NCI-H2196 treated with DMSO at 0.1 percent for 48 hours (cell line): ENCODE results near the gene ACTR3.
"Not testable (repeated sequence)": the region's sequence is repeated elsewhere in the genome, so short reads cannot be mapped to it uniquely, and the experiment has no call there.

ENCODE experiments used
- DNase-seq: peaks from one replicate; lab custom pipeline; 2025; ENCODE audit not compliant: unreplicated experiment; lab: John Stamatoyannopoulos, UW

ACTR3 gene

DNA sequence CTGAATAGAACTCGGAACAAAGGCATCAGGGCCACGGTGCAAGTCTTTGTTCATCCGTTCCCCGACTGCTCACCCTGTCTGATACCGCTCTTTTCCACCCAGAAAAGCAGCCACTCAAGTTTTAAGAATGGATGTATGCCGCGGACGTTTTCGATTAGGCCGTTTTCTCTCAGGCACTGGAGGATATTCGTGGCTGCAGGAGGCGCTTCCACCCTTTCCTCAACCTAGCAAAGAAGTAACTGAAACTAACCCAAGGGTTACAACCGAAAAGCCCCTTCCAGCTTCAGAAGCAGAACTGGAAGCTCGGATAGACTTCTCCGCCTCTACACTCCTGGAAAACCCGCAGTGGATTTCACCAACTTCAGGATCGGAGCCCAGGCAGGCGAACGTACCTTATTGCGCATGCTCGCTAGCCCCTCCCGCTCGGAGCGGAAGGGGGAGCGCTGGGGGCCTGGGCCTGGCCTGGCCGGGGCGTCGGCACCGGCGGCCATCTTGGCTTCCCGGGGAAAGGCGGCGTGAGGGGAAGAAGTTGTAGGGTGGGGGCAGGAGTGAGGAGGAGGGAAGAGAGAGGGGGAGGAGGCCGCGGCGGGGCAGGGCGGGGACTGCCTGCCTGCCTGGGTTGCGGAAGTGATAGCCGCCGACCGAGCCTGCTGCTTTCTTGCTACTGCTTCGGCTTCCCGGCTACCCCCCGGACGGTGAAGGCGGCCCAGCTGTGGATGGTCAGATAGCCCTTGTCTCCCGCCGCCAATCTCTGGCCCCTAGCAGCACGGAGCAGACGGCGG lies at the start of gene ACTR3:
TSS of gene ACTR3 (plus strand) at position 619 of the 782 bp plus-strand sequence. CDS start 191 bp downstream, outside the sequence.
- peak; percentile 97 for DNase-seq

- no peak for DNase-seq
Measured at GRCh38 chr2:113840518-113840917, 49.4 kb upstream of the ACTR3 start.

DNA sequence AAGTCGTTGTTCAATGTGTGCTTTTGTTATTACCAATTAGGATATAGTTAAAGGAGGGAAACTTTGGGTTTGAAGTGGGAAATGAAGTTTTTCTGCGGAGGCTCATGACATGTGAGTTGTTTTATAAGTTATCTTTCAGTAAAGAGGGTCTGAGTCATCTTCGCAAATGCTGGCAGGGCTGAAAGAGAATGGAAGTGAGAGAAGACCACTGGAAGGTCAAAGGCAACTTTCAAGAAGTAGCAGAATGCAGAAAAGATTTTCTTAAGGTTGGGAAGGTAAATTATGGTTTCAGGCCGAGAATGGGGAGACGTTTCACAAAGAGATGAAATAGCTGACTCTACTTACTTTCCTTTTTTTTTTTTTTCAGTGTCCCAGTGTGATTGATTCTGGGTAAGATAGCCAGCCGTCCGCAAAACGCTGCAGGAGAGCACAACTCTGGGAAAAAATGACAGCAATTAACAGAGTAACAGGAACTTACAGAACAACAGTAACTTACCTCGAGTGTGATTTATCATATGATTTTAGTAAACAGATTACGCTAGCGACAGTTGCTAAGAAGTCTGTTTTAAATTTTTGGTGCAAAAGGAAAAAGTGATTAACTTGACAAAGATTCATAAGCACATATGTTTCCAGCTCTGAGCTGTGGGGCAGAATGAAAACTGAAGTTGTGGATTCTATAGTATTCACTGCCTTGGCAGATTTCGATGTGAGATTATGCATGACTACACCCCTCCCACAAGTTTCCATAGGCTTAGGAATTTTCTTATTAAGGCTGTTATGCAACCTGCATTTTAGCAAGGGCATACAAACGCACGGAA lies 46.8 kb upstream of the ACTR3 start:
- DNase-seq = no peak

DNA sequence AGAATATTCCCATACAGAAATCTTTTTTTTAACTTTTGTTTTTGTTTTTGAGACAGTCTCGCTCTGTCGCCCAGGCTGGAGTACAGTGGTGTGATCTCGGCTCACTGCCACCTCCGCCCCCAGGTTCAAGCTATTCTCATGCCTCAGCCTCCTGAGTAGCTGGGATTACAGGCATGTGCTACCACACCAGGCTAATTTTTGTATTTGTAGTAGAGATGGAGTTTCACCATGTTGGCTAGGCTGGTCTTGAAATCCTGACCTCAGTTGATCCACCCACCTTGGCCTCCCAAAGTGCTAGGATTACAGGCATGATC lies 46.2 kb upstream of the ACTR3 start:
- DNase-seq = not testable (repeated sequence)

DNA sequence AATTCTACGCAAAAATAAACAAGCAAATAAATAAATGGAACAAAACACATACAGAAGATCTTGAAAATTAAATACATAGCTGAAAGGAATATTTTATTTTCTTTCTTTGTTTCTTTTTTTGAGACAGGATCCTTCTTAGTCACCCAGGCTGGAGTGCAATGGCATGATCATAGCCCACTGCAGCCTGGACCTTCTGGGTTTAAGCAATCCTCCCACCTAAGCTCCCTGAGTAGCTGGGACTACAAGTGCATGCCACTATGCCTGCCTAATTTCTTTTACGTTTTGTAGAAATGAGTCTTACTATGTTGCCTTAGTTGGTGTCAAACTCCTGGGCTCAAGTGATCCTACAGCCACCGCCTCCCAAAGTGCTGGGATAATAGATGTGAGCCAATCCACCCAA lies 44.6 kb upstream of the ACTR3 start:
- no peak for DNase-seq

DNA sequence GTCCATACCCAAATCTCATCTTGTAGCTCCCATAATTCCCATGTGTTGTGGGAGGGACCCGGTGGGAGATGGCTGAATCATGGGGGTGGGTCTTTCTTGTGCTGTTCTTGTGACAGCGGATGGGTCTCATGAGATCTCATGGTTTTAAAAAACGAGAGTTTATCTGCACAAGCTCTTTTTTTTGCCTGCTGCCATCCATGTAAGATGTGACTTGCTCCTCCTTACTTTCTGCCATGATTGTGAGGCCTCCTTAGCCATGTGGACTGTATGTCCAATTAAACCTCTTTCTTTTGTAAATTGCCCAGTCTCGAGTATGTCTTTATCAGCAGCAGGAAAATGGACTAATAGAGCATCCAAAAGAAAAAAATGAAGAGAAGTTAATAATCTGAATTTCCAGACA lies 44.1 kb upstream of the ACTR3 start:
- not testable (repeated sequence) for DNase-seq

GRCh38 chr2:113846429-113846828 lies 43.5 kb upstream of the ACTR3 start:
- no peak for DNase-seq

GRCh38 chr2:113847144-113847543 lies 42.7 kb upstream of the ACTR3 start:
- no peak for DNase-seq

- no peak for DNase-seq
Measured at GRCh38 chr2:113848758-113849415, 41.0 kb upstream of the ACTR3 start.

- no peak for DNase-seq
Measured at GRCh38 chr2:113850687-113851086, 39.2 kb upstream of the ACTR3 start.

DNA sequence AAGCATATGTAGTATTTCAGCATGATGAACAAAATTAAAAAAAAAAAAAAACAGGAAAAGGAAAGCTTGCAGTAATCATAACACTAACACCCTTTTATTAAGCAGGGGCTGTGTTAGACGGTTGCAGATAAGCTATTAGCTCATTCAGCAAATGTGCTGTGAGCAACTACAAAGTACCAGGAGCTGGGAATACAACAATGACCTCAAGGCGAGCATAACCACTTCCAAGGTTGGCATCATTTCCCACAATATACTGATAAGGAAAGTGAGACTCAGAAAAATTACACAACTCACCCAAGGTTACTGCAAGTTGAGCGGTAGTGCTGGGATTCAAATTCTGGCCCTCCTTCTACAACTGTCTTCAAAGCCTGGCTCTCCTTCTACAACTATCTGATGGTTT lies 38.2 kb upstream of the ACTR3 start:
- no peak for DNase-seq

DNA sequence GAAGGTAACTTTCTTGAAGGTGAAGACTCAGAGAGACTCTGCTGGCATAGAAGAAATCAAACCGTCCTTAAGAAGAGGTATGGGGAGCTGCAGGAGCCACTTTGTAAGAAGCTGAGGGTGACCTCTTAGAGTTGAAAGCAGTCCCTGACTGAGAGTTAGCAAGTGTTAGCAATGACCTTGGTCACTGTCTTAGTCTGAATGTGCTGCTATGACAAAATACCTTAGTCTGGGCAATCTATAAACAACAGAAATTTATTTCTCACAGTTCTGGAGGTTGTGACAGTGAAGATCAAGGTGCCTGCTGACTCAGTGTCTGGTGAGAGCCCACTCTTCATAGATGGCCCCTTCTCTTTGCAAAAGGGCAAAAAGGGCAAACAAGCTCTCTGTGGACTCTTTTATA lies 35.7 kb upstream of the ACTR3 start:
- no peak for DNase-seq

DNA sequence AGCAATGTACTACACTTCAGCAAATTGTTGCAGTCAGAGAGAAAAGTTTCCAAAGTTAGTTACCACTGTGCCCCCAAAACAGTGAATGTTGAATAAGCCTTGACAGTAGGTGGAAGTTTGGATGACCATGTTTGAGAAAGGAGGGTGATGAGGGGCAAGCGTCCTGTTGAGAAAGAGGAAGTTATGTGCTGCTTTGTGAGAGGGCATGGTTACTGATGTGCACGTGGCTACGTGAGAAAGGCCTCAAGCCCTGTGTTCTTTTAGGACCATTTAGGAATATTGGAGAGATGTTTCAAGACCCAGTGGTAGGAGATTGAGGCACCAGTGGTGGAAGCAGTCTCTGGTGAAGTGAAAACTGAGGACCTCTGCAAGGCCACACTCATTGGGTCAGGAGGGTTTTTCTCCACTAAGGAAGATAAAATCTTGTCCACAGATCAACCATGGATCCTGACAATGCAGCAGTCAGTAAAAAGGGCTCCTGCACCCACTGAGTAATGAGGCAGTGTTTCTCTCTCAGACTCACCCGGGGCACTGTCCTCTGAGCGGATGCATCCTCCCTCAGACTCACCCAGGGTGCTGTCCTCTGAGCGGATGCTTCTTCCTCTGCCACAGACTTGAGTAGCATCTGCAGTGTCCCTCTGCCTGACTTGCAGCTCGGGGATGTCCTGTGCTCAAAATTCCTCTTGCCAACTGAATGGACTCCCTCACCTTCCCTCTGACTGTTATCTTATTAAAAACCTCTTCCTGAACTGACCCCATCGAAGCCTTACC lies 34.7 kb upstream of the ACTR3 start:
- DNase-seq = no peak

GRCh38 chr2:113857464-113857863 lies 32.4 kb upstream of the ACTR3 start:
- DNase-seq = no peak

GRCh38 chr2:113858764-113859163 lies 31.1 kb upstream of the ACTR3 start:
- no peak for DNase-seq

GRCh38 chr2:113861740-113862139 lies 28.1 kb upstream of the ACTR3 start:
- no peak for DNase-seq

DNA sequence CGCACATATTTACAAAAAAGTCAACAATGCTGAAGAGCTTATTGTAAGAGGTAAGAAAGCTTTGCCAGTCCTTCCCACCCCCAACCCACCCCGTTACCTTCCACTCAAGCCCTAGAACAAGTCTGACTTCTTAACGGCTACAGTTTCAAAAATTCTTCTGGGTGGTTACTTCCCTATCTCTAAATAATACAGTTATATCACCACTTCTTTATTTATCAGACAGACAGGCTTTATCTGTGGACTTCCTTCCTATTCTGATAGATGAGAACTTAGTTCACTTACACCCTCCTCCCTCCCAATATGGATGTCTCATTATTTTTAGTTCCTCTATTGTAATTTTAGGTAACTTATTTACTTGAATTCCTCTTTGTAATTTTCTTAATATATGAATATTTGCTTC lies 26.7 kb upstream of the ACTR3 start:
- DNase-seq = no peak

- DNase-seq = no peak
Measured at GRCh38 chr2:113867571-113867970, 22.3 kb upstream of the ACTR3 start.

GRCh38 chr2:113869253-113869652 lies 20.6 kb upstream of the ACTR3 start:
- DNase-seq = no peak

DNA sequence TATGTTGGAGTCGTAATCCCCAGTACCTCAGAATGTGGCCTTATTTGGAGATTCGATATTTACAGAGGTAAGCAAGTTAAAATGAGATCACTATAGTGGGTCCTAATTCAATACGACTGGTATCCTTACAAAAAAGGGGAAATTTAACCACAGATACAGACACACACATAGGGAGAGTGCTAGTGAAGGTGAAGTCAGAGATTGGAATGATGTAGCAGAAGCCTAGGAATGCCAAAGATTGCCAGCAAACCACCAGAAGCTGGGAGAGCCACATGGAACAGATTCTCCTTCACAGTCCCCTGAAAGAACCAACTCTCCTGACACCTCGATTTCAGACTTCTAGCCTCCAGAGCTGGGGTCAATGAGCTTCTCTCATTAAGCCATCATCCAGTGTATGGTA lies 17.7 kb upstream of the ACTR3 start:
- no peak for DNase-seq

DNA sequence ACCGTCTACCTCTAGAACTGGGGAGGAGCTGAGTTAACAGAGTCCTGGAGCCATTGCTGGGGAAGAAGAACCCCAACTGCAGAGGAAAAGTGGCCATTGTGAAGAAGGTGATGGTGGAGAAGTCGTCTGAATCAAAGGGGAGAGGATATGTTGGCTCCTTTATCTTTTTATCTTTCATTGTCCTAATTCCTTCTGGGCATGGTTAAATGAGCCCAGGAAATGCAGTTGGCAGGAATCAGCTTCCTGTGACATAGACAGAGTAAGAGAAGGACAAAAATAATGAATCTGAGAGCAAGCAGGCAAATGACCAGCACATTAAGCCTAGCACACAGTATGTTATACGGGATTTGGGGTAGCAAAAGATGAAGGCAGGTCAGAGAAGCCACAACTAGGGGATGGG lies 16.0 kb upstream of the ACTR3 start:
- no peak for DNase-seq
